HUES48 (cell line): ENCODE data around the gene IL10RB.
"Not testable (repeated sequence)": the region's sequence is repeated elsewhere in the genome, so short reads cannot be mapped to it uniquely, and the experiment has no call there.

Experiments
- H3K27ac ChIP-seq: one replicate; pipeline ENCODE4 v1.7.0; 2013; ENCODE audit warnings: low read depth, low read length, inconsistent platforms
- H3K27me3 ChIP-seq: 2 replicates; pipeline ENCODE4 v1.6.1; 2013; ENCODE audit warnings: mild to moderate bottlenecking, low read length; ENCODE audit not compliant: control insufficient read depth, insufficient read depth
- H3K36me3 ChIP-seq: 2 replicates; pipeline ENCODE4 v1.6.1; 2013; ENCODE audit warnings: low read length; ENCODE audit not compliant: control insufficient read depth, insufficient read depth
- H3K4me1 ChIP-seq: 2 replicates; pipeline ENCODE4 v1.6.1; 2013; ENCODE audit warnings: mild to moderate bottlenecking, low read length; ENCODE audit not compliant: control insufficient read depth, insufficient read depth
- H3K4me3 ChIP-seq: 2 replicates; pipeline ENCODE4 v1.5.1; 2013; ENCODE audit warnings: mild to moderate bottlenecking, low read depth, low read length
- H3K9ac ChIP-seq: 2 replicates; pipeline ENCODE4 v1.6.1; 2013; ENCODE audit warnings: mild to moderate bottlenecking, low read depth, low read length, moderate library complexity
- H3K9me3 ChIP-seq: 2 replicates; pipeline ENCODE4 v1.6.1; 2013; ENCODE audit warnings: low read length; ENCODE audit not compliant: control insufficient read depth, insufficient read depth

The IL10RB gene

GRCh38 chr21:33317786-33318486, 51.8 kb downstream of the IL10RB start:
- Histone ChIP-seq H3K4me1 (no peaks in the 10 kb centered on the region), H3K27me3 (no peaks in the 10 kb centered on the region), H3K9me3 (no peaks in the 10 kb centered on the region; the same call in 1 of the 2 replicates), H3K9ac (no peak overlapping the region), H3K36me3 (no peaks in the 10 kb centered on the region), H3K4me3 (no peak overlapping the region), H3K27ac (no peak overlapping the region)

GRCh38 chr21:33321005-33321404, 54.8 kb downstream of the IL10RB start:
- not testable (repeated sequence) for H3K9me3 ChIP-seq, H3K27me3 ChIP-seq, H3K4me3 ChIP-seq, H3K4me1 ChIP-seq, H3K36me3 ChIP-seq, H3K9ac ChIP-seq, H3K27ac ChIP-seq

- not testable (repeated sequence) for H3K9ac ChIP-seq, H3K9me3 ChIP-seq, H3K4me1 ChIP-seq, H3K27ac ChIP-seq, H3K36me3 ChIP-seq, H3K27me3 ChIP-seq
- peak overlapping the region; percentile 75 for H3K4me3 ChIP-seq
These were observed 57.4 kb downstream of the IL10RB start for GRCh38 chr21:33323610-33324009.

GRCh38 chr21:33324291-33325221, 58.4 kb downstream of the IL10RB start, which contains the start of gene IFNAR1:
Gene IFNAR1 (plus strand): TSS chr21:33324970. CDS start chr21:33325056, 86 bp downstream.
- Histone ChIP-seq H3K9me3 (no peaks in the 10 kb centered on the region; the same call in 1 of the 2 replicates), H3K36me3 (no peaks in the 10 kb centered on the region), H3K27ac (peak within 1 kb of the TSS; percentile 94), H3K4me3 (peak within 1 kb of the TSS; percentile 75), H3K9ac (peak within 1 kb of the TSS; percentile 72), H3K4me1 (0 out of 2 replicates have a peak, but pooled peaks cover 4% of the 10 kb centered on the region), H3K27me3 (no peaks in the 10 kb centered on the region)

GRCh38 chr21:33325222-33326067, 59.3 kb downstream of the IL10RB start:
- Histone ChIP-seq H3K4me1 (0 out of 2 replicates have a peak, but pooled peaks cover 4% of the 10 kb centered on the region), H3K9ac (peak overlapping the region; percentile 72), H3K27ac (peak overlapping the region; percentile 57), H3K36me3 (peaks cover 1% of the 10 kb centered on the region; the same call in 1 of the 2 replicates), H3K4me3 (peak overlapping the region; percentile 75), H3K9me3 (no peaks in the 10 kb centered on the region; the same call in 1 of the 2 replicates), H3K27me3 (no peaks in the 10 kb centered on the region)

DNA sequence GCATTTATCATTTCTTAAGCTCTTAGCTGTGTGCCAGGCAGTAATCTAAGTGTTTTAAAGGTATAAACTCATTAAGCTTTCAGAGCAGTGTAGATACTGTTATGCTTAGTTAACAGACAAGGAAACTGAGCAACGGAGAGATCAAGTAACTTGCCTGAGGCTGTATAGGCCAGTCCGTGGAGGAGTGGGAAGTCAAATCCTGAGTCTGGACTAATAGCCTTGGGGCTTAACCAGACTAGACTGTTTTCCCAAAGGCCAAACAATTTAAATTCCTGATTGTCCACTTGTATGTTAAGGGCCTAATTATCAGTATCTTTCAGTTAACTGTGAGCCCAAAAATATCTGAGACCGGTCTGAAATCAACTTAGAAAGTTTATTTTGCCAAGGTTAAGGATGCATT, 61.2 kb downstream of the IL10RB start:
- H3K4me1 ChIP-seq: 0 out of 2 replicates have a peak, but pooled peaks cover 4% of the 10 kb centered on the region
- no peak overlapping the region for H3K9ac ChIP-seq
- peaks cover 7% of the 10 kb centered on the region; the same call in 1 of the 2 replicates for H3K36me3 ChIP-seq
- no peak overlapping the region for H3K4me3 ChIP-seq
- H3K27me3 ChIP-seq: no peaks in the 10 kb centered on the region
- H3K27ac ChIP-seq: no peak overlapping the region
- no peaks in the 10 kb centered on the region for H3K9me3 ChIP-seq

DNA sequence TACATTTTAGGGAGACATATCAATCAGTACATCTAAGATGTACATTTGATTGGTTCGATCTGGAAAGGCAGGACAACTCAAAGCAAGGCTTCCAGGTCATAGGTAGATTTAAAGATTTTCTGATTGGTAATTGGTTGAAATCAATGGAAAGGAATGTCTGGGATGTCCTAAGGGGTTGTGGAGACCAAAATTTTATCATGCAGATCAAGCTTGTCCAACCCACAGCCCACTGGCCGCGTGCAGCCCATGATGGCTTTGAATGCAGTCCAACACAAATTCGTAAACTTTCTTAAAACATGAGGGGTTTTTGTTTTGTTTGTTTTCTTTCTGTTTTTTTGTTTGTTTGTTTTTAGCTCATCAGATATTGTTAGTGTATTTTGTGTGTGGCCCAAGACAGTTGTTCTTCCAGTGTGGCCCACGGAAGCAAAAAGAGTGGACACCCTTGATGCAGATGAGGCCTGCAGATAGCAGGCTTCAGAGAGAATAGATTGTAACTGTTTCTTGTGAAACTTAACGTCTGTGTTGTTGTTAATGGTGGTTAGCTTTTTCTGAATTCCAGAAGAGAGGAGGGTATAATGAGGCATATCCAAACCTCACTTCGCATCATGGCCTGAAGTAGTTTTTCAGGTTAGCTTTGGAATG, 61.7 kb downstream of the IL10RB start:
- Histone ChIP-seq H3K9ac (no peak overlapping the region), H3K4me1 (0 out of 2 replicates have a peak, but pooled peaks cover 4% of the 10 kb centered on the region), H3K36me3 (peaks cover 7% of the 10 kb centered on the region; the same call in 1 of the 2 replicates), H3K27me3 (no peaks in the 10 kb centered on the region), H3K27ac (no peak overlapping the region), H3K9me3 (peaks cover under 1% of the 10 kb centered on the region; the same call in 1 of the 2 replicates), H3K4me3 (no peak overlapping the region)

DNA sequence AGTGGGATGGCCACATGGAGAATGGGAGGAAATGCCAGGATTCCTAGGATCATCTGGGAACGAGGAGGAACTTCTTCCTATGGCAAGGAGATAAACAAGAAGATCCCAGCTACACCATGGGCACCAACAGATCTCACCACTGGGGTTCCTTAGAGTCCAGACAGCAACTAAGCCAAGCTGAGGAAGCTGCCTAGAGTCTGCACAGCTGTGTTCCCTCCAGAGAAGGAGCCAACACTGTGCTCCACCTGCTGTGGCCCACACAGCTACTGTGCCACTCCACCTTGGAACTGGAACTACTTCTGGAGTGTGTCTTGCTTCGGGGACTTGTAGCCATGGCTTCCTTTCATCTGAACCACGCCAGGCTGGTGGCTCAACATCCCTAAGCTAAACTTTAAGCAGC, 64.6 kb downstream of the IL10RB start:
- H3K36me3 ChIP-seq: peaks cover 7% of the 10 kb centered on the region; the same call in 1 of the 2 replicates
- 0 out of 2 replicates have a peak, but pooled peaks cover 3% of the 10 kb centered on the region for H3K4me1 ChIP-seq
- no peak overlapping the region for H3K27ac ChIP-seq
- no peak overlapping the region for H3K9ac ChIP-seq
- H3K9me3 ChIP-seq: peaks cover 3% of the 10 kb centered on the region; the same call in 1 of the 2 replicates
- no peaks in the 10 kb centered on the region for H3K27me3 ChIP-seq
- no peak overlapping the region for H3K4me3 ChIP-seq

- no peak overlapping the region for H3K27ac ChIP-seq
- H3K9ac ChIP-seq: no peak overlapping the region
- H3K36me3 ChIP-seq: peaks cover 11% of the 10 kb centered on the region
- H3K27me3 ChIP-seq: no peaks in the 10 kb centered on the region
- peaks cover 3% of the 10 kb centered on the region; the same call in 1 of the 2 replicates for H3K9me3 ChIP-seq
- no peaks in the 10 kb centered on the region for H3K4me1 ChIP-seq
- no peak overlapping the region for H3K4me3 ChIP-seq
These were observed 66.0 kb downstream of the IL10RB start for GRCh38 chr21:33332143-33332542.

DNA sequence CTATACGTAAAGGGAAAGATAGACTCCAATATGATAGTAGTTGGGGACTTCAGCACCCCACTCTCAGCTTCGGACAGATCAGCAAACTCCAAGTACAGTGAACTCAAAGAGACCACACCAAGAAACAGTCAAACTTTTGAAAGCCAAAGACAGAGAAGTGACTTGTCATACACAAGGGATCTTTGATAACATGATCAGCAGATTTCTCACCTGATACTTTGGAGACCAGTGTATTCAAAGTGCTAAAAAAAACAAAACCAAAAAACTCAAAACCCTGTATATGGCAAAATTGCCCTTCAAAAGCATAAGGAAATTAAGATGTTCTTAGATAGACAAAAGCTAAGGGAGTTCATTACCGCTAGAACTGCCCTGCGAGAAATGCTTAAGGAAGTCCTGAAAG, 68.0 kb downstream of the IL10RB start:
- peaks cover 20% of the 10 kb centered on the region for H3K36me3 ChIP-seq
- H3K4me3 ChIP-seq: no peak overlapping the region
- H3K27me3 ChIP-seq: no peaks in the 10 kb centered on the region
- no peak overlapping the region for H3K27ac ChIP-seq
- no peak overlapping the region for H3K9ac ChIP-seq
- H3K4me1 ChIP-seq: no peaks in the 10 kb centered on the region
- H3K9me3 ChIP-seq: peaks cover 3% of the 10 kb centered on the region; the same call in 1 of the 2 replicates
